ENCODE results near the gene DPH1. TPM values are rescaled to one million over a fixed set of nuclear protein-coding genes. Genes with fewer than 3 reads are reported as not detected.
A peak's percentile ranks its signal among the peaks of the same experiment; 100 is the strongest.

The DPH1 gene
- total RNA-seq, 6 experiments from 2014 or later, result 65.9 to 81.6 (median 71.8) TPM

DNA sequence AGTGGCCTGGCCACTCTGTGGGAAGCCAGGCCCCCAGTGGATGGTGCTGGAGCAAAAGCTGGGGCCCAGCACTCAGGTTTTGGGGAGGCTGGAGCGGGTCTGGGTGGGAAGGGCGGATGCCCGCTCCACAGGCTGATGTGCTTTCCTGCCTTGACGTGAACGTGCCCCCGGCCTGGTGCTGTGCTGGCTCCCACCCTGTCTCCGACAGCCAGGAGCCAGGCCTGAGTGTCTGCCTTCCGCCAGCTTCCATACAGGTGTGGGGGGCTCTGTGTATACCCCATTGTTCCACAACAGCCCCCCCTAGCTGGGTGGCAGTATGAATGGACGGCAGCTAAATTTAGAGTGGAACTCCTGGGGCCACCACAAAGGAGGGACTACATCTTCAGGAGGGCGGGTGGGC is 45.0 kb downstream of the DPH1 start:
- Mint-ChIP-seq H3K27ac (no peak overlapping the region; the same call in 1 of the 2 replicates), H3K36me3 (ENCODE audit: low read depth) (peaks cover 51% of the 10 kb centered on the region), H3K4me3 (no peak overlapping the region), H3K27me3 (ENCODE audit: insufficient read depth) (peaks cover 8% of the 10 kb centered on the region), H3K9me3 (peaks cover 2% of the 10 kb centered on the region; the same call in 1 of the 2 replicates), H3K4me1 (ENCODE audit: low read depth) (peaks cover 68% of the 10 kb centered on the region)
- TF ChIP-seq, protein P1, sequence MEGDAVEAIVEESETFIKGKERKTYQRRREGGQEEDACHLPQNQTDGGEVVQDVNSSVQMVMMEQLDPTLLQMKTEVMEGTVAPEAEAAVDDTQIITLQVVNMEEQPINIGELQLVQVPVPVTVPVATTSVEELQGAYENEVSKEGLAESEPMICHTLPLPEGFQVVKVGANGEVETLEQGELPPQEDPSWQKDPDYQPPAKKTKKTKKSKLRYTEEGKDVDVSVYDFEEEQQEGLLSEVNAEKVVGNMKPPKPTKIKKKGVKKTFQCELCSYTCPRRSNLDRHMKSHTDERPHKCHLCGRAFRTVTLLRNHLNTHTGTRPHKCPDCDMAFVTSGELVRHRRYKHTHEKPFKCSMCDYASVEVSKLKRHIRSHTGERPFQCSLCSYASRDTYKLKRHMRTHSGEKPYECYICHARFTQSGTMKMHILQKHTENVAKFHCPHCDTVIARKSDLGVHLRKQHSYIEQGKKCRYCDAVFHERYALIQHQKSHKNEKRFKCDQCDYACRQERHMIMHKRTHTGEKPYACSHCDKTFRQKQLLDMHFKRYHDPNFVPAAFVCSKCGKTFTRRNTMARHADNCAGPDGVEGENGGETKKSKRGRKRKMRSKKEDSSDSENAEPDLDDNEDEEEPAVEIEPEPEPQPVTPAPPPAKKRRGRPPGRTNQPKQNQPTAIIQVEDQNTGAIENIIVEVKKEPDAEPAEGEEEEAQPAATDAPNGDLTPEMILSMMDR (IDR thresholded peaks at IDR 0.05), result no peak
- DNase-seq, result no peak

DNA sequence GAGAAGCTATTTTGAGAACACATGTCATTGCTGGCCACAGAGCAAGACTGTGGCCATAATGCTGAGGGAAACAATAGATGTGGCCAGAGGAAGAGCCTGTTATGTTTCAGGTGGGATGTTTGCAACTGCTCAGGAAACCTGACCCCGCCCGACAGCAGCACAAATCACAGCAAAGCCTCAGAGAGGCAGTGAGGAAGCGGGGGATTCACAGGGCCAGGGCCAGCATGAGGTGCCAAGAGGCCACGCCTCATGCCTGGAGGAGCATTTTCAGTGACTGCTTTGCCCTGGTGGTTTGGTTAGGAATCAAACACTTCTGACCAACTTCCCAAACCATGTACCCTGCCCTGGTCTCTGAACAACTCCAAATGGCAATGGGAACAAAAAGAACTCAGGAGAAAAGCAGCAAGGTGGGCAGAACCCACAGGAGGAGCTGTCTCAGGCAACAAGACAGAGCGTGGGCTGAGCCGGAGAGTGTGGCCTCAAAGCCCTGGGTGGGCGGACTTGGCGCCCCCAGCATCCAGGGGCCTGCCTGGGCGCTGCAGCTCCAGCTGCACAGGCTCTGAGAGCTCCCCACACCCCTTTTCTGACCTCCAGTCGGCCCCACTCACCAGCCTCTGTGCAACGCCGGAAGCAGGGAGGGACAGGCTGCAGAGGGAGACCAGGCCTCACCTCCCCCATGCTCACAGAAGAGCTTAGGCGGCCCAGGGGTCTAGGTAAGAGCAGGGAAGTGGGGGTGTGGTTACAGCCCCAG is 45.6 kb downstream of the DPH1 start:
- peak overlapping the region; percentile 88 for H3K27ac Mint-ChIP-seq
- no peak for DNase-seq
- H3K27me3 Mint-ChIP-seq (ENCODE audit: insufficient read depth), result peaks cover 8% of the 10 kb centered on the region
- H3K4me1 Mint-ChIP-seq (ENCODE audit: low read depth), result peaks cover 62% of the 10 kb centered on the region
- TF ChIP-seq, protein P1 (IDR thresholded peaks at IDR 0.05), result peak; percentile 42
- H3K9me3 Mint-ChIP-seq, result no peaks in the 10 kb centered on the region
- peak overlapping the region; percentile 9; the same call in 1 of the 2 replicates for H3K4me3 Mint-ChIP-seq
- H3K36me3 Mint-ChIP-seq (ENCODE audit: low read depth), result peaks cover 52% of the 10 kb centered on the region

DNA sequence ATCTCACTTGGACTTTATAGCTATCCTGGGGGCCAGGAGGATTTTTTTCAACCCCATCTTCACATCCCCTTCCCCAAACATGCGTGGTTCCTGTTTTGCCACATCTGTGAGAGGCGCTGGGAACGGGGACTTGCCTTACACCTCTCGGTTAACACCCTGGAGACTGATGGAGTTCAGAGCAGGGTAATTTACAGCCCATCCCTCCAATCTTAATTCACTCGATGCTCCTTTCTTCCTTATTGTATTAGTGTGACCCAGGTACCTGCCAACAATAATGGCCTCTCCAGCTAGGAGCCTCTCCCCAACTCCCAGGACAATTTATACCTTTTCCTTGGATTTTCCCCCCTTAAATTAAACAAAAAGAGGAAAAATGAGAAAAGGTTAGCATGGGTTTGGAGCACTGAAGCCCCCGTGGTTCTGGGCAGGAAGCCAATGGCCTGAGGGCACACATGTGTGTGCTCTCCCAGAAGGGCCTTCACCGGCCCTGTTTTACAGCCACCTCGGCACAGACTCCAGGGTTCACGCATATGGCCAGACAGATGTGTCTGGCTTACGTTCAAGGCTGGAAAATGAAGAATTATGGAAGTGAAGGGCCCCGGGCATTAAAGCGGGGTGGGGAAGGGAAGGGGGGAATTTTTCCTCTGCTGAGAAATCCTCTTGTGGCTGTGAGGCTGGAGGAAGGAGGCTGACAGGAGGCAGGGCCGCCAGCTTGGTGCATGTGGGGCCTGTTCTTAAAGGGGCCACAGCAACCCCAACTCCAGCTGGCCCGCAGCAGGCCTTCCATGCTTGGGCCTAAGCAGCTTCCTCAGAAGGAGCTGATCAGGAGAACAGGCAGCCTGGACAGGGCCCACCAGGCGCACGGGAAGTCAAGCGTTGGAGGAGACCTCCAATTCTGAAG is 46.4 kb downstream of the DPH1 start:
- Mint-ChIP-seq H3K27me3 (ENCODE audit: insufficient read depth) (peaks cover 6% of the 10 kb centered on the region), H3K27ac (peak overlapping the region; percentile 88), H3K4me3 (no peak overlapping the region), H3K4me1 (ENCODE audit: low read depth) (peaks cover 60% of the 10 kb centered on the region), H3K36me3 (ENCODE audit: low read depth) (peaks cover 50% of the 10 kb centered on the region), H3K9me3 (no peaks in the 10 kb centered on the region)
- DNase-seq, result no peak
- TF ChIP-seq, protein P1 (IDR thresholded peaks at IDR 0.05), result no peak

DNA sequence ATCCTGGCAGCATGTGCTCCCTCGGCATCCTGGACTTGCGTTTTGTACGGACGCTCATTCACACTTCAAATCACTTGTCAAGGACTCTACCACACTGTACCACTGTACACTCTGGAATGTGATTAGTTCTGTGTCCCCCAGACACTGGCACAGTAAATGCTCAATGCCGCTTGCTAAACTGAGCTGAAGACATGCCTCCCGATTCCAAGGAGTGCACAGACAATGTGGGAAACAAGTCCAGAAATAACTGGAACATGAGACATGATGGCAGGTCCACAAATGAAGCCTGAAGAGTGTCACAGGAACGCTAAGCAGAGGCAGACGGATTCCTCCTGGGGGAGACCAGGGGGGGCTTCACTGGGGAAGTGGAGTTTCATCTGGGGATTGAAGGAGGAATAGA is 47.1 kb downstream of the DPH1 start:
- Mint-ChIP-seq H3K27me3 (ENCODE audit: insufficient read depth) (peaks cover 4% of the 10 kb centered on the region), H3K9me3 (no peaks in the 10 kb centered on the region), H3K4me1 (ENCODE audit: low read depth) (peaks cover 60% of the 10 kb centered on the region), H3K4me3 (no peak overlapping the region), H3K27ac (peak overlapping the region; percentile 88; the same call in 1 of the 2 replicates), H3K36me3 (ENCODE audit: low read depth) (peaks cover 44% of the 10 kb centered on the region)
- TF ChIP-seq, protein P1 (IDR thresholded peaks at IDR 0.05), result no peak
- DNase-seq, result no peak

DNA sequence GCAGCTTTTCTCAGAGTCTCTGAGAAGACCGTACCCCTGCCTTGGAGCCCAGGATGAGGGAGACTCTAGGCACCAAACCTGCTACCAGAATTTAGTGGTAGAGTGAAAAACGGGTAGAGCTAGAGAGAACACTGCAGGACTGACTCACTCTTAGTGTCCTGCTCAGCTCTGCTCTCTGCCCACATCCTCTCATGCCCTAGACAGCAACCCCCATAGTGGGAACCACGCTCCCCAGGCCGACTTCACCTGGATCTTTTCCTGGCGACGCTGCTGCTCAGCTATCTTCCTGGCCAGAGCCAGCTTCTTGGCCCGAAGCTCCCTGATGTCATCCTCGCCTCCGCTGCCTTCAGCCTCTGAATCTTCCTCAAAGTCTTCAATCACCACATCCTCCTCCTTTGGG is 51.6 kb downstream of the DPH1 start:
- Mint-ChIP-seq H3K36me3 (ENCODE audit: low read depth) (peaks cover 46% of the 10 kb centered on the region), H3K27me3 (ENCODE audit: insufficient read depth) (peaks cover 1% of the 10 kb centered on the region; the same call in 1 of the 2 replicates), H3K27ac (peak overlapping the region; percentile 94), H3K4me3 (peak overlapping the region; percentile 60), H3K4me1 (ENCODE audit: low read depth) (peaks cover 79% of the 10 kb centered on the region), H3K9me3 (no peaks in the 10 kb centered on the region)
- TF ChIP-seq, protein P1 (IDR thresholded peaks at IDR 0.05), result no peak
- DNase-seq, result peak; percentile 71

All from HFFc6 (cell line).